MV-4-11 (cell line): ENCODE results near the gene ITM2B.
"Not testable (repeated sequence)": the region's sequence is repeated elsewhere in the genome, so short reads cannot be mapped to it uniquely, and the experiment has no call there.

Source experiments
- DNase-seq: peaks from one replicate; lab custom pipeline; 2025; lab: John Stamatoyannopoulos, UW

The ITM2B gene

DNA sequence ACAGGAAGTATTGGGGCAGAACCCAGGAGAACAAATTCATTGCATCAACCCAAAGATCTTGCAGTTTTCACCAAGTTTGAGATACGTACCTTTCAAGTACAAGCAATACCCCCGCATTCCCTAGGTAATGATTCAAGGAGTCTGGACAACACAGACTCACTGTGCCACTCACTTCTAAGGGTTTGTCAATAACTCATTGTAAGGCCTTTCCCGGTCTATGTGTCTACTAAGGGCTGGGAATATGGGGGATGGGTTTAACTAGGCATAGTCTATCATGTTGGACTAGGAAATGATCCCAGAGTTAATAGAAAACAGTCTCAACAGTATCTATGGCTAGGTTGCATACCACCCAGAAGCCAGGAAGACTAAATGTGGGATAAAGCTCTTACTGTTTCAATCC lies 8.3 kb upstream of the ITM2B start:
- no peak for DNase-seq

DNA sequence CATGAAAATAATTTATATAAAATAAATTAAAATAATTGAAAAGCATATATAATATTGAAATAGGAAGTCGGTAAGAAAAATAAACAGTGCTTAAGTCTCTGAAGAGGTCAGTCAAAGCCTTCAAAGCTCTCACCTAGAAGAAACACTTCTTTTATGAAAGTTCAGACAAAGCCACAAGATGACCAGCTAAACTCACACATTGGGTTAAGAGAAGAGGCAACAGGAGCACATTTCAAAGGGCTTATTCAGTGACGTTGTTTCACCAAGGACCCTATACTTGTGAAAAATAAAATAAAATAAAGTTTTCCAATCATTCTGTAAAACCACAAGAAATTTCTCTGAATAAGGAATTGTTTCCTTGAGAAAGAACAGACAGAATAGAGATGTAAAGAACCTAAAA lies 2.5 kb upstream of the ITM2B start:
- DNase-seq, result no peak

DNA sequence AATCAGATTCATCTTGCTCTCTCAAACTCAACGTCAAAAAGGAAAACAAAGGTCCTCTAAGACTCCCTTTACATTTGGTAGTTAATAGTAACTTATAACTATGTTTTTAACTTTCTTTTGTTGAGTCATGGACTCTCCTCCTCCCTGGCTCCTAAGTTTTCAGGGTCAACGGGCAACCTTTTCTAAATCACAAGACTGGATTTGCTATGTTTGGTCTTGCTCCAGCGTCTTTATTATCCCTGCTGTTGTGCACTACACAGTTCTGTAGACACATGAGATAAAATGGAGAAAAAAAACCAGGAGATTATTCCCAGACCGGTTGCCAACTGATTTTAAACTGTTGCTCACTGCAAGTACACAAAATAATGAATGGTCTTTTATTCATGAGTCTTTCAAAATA lies 1.9 kb upstream of the ITM2B start:
- no peak for DNase-seq

DNA sequence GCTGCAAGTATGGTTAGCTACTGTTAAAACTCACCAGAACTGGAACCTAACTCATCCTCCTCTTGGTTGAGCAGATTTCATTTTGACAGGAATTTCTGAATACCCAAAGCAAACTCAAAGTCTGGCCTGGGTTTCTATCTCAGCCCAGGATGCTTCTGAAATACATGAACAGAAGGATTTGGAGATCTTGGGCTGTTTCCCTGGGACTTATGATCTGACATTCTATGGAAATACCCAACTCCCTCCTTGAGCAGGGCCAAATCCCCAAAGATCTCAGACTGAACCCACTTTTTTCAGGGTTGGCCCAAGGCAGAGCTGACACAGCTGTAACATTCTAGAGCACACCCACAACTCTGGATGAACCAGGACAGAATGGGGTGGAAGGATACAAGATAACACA lies 1.1 kb upstream of the ITM2B start:
- DNase-seq, result no peak

DNA sequence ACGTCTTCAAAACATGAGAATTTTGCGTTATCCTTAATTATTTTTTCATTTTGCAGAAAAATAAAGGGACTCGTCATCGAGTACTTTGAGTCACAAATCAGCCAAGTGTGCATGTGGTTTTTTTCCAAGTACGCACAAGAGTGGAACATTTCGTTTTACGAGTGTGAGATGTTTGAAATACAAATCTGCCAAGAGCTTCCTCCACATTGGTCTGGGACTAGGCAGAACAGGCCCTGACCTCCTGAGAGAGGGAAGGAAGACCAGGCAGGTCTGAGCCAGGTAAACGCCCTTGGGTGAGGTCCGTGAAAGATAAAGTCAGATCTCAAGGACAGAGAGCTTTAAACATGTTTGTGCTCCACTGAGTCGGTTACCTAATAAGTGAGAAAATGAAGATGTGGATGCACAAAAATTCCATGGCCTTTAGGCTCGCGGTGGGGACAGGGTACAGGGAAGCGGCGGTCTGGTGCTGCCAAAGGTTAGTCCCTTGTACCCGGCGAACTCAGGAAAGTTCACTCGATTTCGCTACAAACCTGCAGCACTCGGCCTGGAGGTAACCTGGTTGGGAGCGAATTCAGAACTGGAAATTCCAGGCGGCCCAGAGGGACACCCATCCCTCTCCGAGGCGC lies 473 bp upstream of the ITM2B start:
- no peak for DNase-seq

DNA sequence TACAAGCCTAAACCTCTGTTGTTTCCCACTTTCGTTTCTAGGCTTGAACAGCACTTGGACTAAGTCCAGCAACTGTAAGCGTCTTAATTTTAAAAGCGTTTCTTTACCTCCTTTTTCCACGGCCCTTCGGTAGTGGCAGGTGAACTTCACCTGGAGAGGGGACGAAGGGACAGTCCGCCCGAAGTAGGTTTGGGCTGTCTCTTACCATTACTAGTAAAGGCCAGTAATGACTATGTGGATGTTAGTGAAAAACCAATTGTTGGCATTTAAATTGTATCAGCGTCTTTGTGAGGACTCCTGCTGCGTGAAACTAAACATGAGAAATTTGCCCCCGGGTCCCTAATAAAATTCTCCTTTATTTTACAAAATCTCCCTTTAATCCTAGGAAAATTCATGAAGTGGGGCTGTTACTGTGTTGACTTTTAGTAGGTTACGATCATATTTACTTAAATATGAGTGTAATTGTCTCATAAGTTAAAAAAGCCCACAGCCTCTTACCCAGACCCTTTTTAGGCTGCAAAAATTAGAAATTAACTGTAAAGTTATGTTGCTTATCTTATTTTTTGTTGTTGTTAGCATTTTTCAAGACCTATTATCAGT lies 983 bp downstream of the ITM2B start:
- DNase-seq, result no peak

DNA sequence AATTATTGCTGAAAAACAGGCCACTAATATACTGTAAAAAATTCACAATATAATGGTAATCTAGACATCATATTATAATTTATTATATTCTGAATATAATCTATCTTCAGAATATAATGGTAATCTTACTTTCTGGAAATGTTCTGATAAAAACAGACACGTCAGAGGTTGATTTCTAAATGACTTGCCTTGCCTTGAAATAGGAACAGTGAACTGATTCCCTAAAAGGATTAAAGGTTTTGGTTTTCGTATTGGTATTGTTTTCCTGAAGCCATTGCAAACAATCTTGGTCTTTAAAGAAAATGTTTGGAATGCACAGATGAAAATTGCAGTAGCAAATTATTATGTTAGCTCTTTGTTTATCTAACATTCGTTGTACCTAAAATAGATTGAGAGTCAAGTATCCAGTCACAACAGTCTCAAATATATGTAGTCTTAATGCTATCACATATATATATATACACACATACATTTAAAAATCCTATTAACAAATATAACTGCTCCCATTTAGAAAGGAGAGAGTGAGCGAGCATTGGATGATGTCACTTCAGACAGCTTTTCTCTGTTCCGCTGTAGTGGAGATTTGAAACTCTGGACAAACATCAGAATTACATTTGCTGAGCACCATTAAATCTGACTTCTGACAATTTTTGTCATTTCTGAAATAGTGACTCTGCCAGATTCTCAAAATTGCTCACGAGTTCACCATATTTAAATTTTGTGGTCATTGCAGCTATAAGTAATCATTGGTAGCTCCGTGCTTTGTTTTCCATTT lies 1.7 kb downstream of the ITM2B start:
- DNase-seq, result no peak

DNA sequence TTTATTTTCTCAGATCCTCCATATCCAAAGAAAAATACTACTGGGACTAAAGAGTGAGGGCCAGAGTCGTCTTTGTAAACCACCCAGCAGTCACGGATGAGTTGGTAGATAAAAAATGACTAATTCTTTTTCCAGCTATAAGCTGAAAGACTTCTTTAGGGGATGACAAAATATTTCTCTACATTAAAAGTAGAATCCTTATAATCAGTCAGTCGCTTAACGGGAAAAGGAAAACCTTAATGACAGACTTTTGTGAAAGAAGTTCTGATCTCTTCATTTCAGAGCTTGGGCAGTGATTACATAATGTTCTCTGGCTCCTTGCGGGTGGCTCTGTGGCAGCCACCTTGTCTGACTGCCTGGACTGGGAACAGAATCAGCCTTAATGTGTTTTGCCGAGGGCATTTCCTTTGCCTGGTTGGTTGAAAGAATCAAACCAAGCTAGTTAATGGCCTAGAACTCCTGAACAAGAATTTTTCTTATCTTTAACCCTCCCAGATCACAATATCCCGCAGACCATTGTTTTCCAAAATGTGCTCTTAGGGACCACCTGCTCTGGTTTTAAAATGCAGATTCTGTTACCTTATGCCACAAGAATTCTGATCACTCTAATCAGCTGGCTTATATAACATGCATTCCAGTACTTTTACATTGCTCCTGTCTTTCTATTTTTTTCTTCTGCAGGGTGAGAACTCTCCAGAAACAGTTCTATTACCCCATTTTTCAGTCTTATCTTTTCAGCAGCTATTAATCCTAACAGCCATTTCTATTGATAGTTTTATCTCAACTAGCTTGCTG lies 2.5 kb downstream of the ITM2B start:
- peak; percentile 11 for DNase-seq

DNA sequence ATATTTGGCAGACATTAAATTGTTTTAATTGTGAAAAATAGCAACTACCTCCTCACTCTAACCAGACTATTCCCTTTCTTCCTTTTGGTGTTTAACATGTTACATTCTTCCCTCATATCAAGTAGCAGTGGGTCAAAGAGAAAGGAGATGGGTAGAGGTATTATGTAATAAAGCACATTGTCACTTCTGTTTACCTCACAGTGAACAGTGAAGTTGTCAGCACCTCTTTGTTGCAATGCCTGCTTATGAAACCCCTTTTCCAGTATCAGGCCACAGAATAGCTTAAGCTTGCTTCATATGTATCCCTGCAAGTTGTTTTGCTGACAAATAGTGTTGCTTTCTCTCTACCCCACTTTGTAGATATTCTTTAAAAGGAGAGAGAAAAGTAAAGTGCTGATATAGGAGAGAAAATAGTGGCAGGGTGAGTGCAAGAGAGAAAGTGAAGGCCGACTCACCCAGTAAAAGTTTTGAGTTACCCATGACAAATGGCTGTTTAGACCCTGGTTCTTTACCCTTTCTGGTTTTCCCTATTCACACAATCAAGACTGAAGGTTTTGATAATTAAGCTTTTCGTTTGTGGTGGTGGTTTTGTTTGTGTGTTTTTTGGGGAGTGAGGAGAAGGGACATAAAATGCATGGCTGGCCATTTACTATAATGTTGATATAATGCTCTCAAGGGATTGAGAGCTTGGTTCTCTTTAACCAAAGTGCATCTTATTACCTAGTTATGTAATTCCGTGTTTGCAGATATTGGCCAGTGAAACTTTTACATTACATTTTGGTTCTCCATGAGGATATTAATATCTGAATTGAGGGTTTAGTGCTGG lies 3.7 kb downstream of the ITM2B start:
- peak; percentile 65 for DNase-seq

DNA sequence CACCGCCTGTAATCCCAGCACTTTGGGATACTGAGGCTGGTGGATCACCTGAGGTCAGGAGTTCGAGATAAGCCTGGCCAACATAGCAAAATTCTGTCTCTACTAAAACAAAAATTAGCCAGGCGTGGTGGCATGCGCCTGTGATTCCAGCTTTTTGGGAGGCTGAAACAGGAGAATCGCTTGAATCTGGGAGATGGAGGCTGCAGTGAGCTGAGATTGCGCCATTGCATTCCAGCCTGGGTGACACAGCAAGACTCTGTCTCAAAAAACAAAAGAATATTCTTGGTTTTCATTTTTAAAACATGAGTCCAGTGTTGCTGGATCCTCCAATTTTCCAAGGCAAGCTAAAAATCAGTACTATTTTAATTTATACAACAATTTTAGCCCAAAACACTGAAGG lies 6.4 kb downstream of the ITM2B start:
- DNase-seq, result not testable (repeated sequence)

DNA sequence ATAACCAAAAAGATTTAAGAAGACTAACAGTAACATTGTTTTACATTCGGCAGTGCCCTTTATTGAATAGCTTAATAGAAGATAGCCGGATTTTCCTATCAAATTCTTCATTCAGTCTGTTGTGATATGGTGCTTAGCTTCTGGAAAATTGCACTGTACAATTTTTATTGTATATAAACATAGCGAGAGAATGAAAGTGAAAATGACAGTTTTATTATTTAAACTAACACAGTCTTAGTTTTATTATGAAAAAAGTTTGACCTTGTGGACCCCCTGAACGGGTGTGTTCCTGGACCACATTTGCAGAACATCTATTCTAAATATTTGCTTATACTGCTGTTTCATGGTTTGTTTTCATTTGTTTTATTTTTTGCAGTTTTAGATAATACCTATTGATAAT lies 8.6 kb downstream of the ITM2B start:
- DNase-seq, result no peak

DNA sequence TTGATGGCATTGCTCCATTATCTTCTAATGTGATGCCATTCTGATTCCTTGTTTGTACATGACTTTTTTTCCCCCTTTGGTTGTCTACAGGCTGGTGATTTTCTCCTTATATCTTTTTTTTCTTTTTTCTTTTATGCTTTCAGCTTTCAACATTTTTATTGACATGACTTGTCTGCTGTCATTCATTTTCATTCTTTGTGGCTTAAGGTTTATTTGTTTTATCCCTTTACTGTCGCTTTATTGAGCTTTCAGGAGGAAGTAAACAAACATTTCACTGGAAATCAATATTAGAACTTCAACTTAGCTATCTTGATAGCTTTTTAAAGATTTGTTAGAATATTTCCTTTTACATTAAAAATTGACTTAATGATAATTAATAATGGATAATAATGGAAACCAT lies 9.7 kb downstream of the ITM2B start:
- no peak for DNase-seq

DNA sequence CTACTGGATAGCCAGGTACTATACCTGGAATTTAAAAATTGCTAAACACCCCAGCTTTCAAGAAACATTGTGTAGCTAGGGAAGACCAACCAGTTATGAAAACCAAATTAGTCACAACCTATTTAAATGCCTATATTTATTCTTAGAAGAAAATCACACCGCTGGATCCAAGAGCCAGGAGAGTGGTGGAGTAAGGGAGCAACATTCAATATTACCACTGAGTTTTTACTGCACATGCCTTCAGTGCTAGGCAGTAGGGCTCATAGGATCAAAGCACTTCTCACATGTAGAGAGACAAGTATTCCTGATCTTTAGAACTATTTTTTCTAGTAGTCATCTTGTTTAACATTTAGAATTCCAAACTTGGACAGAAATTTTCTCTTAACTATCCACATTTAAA lies 11.2 kb downstream of the ITM2B start:
- no peak for DNase-seq

DNA sequence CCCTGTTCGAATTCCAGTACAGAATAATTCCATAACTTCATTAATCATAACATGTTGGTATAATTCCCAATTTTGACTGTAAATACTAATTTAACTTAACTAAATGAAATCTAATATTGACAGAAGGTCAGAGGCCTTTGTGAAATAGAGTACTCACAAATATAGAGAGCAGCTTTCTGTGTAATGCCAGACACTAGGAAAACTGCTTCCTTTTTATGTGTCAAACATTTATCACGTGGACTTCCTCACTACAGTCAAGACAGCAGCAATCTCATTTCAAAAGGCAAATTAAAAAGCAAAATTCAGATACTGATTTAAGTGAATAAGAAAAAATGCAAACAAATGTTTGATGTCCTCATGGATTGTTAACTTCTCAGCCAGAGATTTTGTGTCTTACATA lies 13.1 kb downstream of the ITM2B start:
- DNase-seq, result no peak

DNA sequence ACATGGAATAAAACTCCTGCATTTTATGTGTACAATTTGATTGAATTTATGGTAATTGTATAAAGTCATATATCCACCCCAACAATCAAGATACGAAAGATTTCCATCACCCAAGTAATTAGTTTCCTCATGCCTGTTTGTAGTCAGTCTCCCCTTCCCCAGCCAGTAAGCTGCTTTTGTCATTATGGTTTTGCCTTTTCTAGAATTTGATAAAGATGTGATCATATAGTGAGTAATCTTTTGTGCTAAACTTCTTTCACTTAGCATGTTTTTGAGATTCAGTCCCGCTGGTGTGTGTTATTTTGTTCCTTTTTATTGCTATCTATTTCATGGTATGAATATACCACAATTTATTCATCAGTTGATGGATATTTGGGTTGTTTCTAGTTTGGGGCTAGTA lies 16.0 kb downstream of the ITM2B start:
- DNase-seq, result no peak

DNA sequence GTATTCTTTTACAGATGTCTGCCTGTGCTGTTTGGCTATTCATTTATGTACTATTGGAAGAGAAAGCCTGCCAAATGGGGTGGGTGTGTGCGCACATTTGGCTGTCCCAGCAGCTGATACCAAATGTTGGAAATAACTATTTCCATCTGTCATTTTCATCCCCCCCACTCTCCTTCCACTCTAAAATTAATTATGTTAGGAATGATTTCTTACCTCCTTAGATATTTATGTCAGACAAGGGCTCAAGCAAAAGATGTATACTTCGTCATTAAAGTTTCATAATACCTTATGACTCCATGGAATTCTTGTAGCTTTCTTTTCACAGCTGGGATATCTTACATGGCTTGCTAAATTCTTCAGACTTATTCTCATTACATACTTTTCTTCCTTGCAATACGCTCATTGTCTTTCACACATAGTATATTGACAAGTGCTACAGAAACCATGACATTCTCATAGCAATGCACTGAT lies 18.6 kb downstream of the ITM2B start:
- DNase-seq, result no peak

DNA sequence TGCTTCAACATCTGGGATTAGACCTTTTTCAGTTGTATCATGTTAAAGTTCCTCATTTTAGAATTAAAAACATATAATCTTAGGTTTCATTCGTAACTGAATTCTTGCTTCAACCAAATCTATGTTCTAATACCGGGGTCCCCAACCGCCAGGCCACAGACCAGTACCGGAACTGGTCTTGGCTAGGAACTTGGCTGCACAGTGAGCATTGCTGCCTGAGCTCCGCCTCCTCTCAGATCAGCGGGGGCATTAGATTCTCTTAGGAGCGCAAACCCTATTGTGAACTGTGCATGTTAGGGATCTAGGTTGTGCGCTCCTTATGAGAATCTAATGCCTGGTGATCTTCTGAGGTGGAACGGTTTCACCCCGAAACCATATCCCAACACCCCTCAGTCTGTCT lies 19.2 kb downstream of the ITM2B start:
- DNase-seq, result no peak

DNA sequence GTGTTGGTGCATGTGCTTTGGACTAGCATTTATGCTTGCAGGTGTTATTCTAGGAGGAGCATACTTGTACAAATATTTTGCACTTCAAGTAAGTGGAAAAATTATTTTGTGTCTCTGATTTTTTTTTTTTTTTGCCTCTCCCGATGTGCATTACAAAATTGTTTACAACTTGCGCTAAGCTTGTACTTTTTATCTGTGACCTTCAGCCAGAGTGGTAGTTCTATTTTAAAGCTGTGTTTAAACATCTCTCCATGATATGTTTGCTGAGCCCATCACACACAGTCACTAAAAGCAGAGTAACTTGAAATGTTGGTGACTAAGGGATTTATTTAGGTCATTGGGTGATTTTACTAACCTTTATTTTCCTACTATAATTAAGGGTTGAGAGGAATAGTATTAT lies 20.8 kb downstream of the ITM2B start:
- DNase-seq, result no peak

DNA sequence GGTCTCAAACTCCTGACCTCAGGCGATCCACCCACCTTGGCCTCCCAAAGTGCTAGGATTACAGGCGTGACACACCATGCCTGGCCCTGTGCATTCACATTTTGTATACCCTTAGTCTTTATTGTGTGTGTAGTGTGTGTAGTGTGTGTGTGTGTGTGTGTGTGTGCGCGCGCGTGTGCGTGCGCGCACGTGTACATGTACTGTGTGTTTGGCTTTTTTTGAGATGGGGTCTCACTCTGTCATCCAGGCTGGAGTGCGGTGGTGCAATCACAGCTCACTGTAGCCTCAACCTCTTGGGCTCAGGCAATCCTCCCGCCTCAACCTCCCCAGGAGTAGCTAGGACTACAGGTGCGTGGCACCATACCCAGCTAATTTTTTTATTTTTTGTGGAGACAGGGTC lies 22.1 kb downstream of the ITM2B start:
- DNase-seq, result no peak

DNA sequence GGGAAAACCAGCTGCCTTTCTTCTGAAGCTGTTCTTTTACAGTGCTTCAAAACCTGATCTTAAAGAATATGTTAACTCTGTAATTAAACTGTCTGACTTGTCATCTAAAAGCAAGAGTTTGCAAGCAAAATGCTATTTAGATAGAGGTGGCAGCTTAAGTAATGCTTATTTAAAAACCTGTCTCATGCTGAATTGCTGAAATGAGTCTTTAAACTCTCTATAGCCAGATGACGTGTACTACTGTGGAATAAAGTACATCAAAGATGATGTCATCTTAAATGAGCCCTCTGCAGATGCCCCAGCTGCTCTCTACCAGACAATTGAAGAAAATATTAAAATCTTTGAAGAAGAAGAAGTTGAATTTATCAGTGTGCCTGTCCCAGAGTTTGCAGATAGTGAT lies 22.9 kb downstream of the ITM2B start:
- DNase-seq, result no peak

DNA sequence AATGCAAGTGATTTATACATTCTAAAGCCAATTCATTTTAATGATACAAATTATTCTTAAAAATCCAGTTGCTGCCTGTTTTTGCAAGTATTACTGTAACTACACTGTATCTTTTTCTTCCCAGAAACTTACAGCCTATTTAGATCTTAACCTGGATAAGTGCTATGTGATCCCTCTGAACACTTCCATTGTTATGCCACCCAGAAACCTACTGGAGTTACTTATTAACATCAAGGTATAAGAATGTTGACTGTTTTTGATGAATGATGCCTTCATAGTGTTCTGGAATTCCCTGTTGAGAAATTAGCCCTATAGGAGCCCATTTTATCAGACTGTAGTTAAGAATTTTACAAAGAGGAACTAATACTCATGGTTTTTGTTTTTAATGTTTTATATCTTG lies 25.0 kb downstream of the ITM2B start:
- no peak for DNase-seq

DNA sequence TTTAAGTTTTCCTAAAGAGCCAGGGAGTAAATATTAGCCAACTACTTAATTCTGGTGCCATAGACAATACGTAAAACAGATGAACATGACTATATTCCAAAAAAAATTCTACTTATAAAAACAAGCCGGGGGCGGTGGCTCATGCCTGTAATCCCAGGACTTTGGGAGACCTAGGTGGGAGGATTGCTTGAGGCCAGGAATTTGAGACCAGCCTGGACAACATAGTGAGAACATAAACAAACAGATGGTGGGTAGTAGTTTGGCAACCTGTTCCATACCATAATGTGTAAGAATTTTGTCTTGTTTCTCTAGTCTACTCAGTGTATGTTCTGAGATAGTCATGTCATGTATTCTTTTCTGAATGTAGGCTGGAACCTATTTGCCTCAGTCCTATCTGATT lies 25.4 kb downstream of the ITM2B start:
- DNase-seq, result no peak
